ENCODE measurements around the gene EPHA6.

Gene EPHA6

GRCh38 chr3:97177242-97177641, 362.8 kb downstream of the EPHA6 start:
- no peak for DNase-seq (ENCODE audit: low read depth in 2 of 2)

- no peak for DNase-seq (ENCODE audit: low read depth in 2 of 2)
Observed at GRCh38 chr3:97181704-97182103, 367.3 kb downstream of the EPHA6 start.

- DNase-seq (ENCODE audit: low read depth in 2 of 2) = no peak
Observed at GRCh38 chr3:97187771-97188170, 373.4 kb downstream of the EPHA6 start.

- DNase-seq (ENCODE audit: low read depth in 2 of 2) = no peak
Observed at GRCh38 chr3:97189835-97190234, 375.4 kb downstream of the EPHA6 start.

- DNase-seq (ENCODE audit: low read depth in 2 of 2) = no peak
Observed at GRCh38 chr3:97197083-97197482, 382.7 kb downstream of the EPHA6 start.

- no peak for DNase-seq (ENCODE audit: low read depth in 2 of 2)
Observed at GRCh38 chr3:97197830-97198229, 383.4 kb downstream of the EPHA6 start.

GRCh38 chr3:97200387-97200786, 386.0 kb downstream of the EPHA6 start:
- DNase-seq (ENCODE audit: low read depth in 2 of 2) = no peak

- DNase-seq (ENCODE audit: low read depth in 2 of 2) = no peak
Observed at GRCh38 chr3:97201814-97202213, 387.4 kb downstream of the EPHA6 start.

GRCh38 chr3:97228966-97229365, 414.6 kb downstream of the EPHA6 start:
- no peak for DNase-seq (ENCODE audit: low read depth in 2 of 2)

GRCh38 chr3:97230486-97230885, 416.1 kb downstream of the EPHA6 start:
- DNase-seq (ENCODE audit: low read depth in 2 of 2) = no peak

GRCh38 chr3:97232393-97233034, 418.1 kb downstream of the EPHA6 start:
- no peak for DNase-seq (ENCODE audit: low read depth in 2 of 2)

- DNase-seq (ENCODE audit: low read depth in 2 of 2) = no peak
Observed at GRCh38 chr3:97235179-97235578, 420.8 kb downstream of the EPHA6 start.

GRCh38 chr3:97235611-97236315, 421.4 kb downstream of the EPHA6 start:
- DNase-seq (ENCODE audit: low read depth in 2 of 2) = no peak

- DNase-seq (ENCODE audit: low read depth in 2 of 2) = no peak
Observed at GRCh38 chr3:97241417-97241816, 427.0 kb downstream of the EPHA6 start.

- no peak for DNase-seq (ENCODE audit: low read depth in 2 of 2)
Observed at GRCh38 chr3:97245201-97245910, 431.0 kb downstream of the EPHA6 start.

- no peak for DNase-seq (ENCODE audit: low read depth in 2 of 2)
Observed at GRCh38 chr3:97256060-97256459, 441.7 kb downstream of the EPHA6 start.

- DNase-seq (ENCODE audit: low read depth in 2 of 2) = no peak
Observed at GRCh38 chr3:97257942-97258697, 443.7 kb downstream of the EPHA6 start.

- DNase-seq (ENCODE audit: low read depth in 2 of 2) = no peak
Observed at GRCh38 chr3:97259263-97259662, 444.9 kb downstream of the EPHA6 start.

GRCh38 chr3:97264180-97264579, 449.8 kb downstream of the EPHA6 start:
- DNase-seq (ENCODE audit: low read depth in 2 of 2) = no peak

GRCh38 chr3:97265237-97266005, 451.0 kb downstream of the EPHA6 start:
- no peak for DNase-seq (ENCODE audit: low read depth in 2 of 2)

- no peak for DNase-seq (ENCODE audit: low read depth in 2 of 2)
Observed at GRCh38 chr3:97269202-97269601, 454.8 kb downstream of the EPHA6 start.
